ENCODE measurements around the gene PYGB.

The PYGB gene

DNA sequence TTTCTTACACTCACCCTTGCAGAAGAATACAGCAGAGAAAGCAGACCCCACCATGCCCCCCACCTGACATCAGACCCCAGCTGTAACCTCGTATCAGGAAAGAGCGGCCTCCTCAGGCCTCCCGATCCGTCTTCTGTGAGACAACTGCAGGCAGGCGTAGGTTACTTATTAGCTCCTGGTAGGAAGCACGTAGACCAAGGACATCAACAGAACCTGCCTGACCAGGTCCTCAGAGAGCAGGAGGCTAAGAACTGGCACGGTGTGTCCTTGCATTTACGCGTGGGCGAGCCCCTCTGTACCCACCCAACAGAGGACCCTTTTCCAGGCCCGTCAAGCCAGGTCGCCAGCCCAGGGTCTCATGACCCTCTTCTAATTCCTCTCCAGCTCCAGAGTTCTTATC, 91.7 kb downstream of the PYGB start:
- DNase-seq, result no peak

GRCh38 chr20:25340380-25340779, 92.5 kb downstream of the PYGB start:
- DNase-seq, result peak; percentile 29

DNA sequence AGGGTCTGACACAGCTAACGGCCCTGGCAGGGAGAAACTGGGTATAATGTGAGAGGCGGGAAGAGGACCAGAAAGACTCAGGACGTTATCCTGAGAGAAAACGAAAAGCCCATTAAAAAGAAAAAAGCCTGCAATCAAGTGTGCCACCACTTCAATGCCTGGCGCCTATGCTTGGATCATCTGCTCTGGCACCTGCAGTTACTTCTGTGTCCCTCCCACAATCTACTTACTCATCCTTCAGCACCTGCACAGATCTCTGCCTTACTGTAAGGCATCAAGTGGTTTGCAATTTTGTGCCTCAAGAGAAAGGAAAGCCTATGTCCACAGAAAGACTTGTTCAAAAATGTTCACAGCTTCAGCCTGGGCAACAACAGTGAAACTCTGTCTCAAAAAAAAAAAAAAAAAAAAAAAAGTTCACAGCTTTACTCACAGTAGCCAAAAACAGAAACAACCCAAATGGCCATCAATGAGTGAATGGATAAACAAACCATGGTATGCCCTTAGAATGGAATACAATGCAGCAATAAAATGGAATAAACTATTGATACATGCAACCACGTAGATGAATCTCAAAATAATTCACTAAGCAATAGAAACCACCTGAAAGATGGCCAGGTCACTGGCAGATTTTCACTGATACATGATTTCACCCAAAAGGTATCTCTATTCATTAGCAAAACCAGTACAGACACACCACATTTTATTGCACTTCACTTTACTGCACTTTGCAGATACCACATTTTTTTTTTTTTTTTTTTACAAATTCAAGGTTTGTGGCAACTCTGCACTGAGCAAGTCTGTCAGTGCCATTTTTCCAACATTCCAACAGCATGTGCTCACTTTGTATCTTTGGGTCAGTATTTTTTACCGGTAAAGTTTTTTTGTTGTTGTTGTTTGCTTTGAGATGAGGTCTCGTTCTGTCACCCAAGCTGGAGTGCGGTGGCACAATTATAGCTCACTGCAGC, 94.1 kb downstream of the PYGB start:
- peak; percentile 81 for DNase-seq

DNA sequence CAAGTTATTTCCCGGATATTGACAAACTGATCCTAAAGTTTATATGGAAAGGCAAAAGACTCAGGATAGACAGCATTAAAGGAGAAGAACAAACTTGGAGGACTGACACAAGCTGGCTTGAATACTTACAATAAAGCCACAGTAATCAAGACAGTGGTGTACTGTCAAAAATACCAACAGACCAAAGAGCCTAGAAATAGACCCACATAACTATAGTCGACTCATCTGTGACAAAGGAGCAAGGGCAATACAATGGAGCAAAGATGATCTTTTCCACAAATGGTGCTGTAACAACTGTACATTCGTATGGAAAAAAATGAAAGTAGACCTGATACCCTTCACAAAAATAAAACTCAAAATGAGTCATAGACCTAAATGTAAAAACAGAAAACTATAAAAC, 96.7 kb downstream of the PYGB start:
- no peak for DNase-seq

- DNase-seq, result no peak
Observed at GRCh38 chr20:25345721-25346120, 97.8 kb downstream of the PYGB start.

DNA sequence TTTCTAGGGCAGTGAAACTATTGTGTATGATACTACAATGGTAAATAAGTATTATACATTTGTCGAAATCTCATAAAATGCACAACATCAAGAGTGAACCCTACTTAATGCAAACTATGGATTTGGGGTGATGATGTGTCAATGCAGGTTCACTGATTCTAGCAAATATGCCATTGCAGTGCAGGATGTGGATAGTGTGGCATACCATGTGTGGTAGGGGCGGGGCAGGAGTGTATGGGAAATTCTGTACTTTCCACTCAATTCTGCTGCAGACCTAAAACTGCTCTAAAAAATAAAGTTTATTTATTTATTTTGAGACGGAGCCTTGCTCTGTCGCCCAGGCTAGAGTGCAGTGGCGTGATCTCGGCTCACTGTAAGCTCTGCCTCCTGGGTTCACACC, 98.5 kb downstream of the PYGB start:
- DNase-seq, result no peak

Data from NCI-H1105 (cell line).